Measurements from ENCODE around the gene NPFFR1.

The NPFFR1 gene

DNA sequence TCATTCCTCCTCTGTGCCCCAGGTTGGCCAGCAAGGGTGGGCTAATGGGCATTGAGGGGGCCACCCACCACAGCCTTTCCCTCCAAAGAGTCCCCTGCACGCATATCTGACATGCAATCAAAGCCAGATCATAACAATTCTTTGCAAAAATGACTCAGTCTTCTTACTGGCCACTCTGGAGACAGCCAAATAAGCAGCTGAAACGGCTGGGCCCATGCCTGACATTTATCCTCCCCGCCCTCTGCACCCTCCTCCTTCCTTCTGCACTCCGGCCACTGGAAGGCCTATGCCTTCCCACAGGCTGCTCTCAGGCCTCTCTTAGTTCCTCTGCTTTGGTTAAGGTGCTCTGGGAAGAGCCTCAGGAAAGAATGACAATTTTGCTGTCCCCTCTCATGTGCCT is 29.2 kb upstream of the NPFFR1 start:
- no peak for DNase-seq

DNA sequence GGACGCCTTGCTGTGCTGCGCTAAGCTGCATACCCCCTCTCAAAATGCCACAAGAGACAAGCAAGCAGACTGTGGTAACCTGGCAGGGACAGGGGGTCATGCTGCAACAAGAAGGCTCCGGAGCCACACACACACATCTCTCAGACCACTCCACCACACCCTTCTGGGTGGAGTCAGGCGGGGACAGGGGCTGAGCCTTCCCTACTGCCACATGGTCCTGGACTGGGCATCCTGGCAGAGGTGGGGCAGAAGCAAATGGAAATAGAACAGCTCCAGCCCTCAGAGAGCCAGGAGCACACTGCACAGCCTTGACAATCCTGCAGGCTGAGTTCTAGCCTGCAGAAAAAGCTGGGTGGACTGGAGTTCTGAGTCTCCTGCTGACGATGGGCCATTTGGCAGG is 28.4 kb upstream of the NPFFR1 start:
- DNase-seq = no peak

DNA sequence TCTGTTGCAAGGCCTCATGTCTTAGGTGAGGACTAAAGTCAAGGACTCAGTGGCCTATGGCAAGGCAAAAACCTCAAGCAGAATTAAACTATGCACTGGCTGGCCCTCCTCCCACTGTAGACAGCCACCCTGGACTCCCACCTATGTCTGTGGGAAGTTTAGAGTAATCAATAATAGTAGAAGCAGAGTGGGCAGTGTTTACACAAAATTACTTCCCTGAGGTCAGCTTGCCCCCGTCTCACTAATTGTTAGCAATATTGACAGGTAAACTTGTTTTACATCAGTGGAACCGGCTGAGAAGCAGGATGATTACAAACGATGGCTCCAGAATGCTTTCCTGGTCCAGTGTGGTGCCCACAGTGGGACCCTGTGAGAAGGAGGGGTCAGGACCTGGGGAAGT is 27.9 kb upstream of the NPFFR1 start:
- no peak for DNase-seq

DNA sequence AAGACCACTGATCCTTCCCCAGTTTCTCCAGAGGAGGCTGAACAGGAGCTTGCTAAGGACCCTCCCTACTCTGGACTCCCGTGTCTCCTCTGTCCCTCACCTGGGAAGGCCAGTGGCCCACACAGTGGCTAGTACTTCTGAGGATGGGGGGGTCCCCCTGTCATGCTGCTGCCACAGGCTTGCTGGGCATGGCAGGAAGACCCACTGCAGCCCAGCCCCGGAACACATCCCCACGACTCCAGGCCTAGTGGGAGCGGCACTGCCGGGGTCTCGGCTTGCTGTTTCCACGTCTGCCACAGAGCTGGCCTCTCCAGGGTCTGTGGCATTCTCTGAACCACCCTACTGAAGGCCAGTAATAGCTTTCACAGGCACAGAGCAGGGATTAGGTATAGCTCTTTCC is 25.9 kb upstream of the NPFFR1 start:
- DNase-seq = no peak

DNA sequence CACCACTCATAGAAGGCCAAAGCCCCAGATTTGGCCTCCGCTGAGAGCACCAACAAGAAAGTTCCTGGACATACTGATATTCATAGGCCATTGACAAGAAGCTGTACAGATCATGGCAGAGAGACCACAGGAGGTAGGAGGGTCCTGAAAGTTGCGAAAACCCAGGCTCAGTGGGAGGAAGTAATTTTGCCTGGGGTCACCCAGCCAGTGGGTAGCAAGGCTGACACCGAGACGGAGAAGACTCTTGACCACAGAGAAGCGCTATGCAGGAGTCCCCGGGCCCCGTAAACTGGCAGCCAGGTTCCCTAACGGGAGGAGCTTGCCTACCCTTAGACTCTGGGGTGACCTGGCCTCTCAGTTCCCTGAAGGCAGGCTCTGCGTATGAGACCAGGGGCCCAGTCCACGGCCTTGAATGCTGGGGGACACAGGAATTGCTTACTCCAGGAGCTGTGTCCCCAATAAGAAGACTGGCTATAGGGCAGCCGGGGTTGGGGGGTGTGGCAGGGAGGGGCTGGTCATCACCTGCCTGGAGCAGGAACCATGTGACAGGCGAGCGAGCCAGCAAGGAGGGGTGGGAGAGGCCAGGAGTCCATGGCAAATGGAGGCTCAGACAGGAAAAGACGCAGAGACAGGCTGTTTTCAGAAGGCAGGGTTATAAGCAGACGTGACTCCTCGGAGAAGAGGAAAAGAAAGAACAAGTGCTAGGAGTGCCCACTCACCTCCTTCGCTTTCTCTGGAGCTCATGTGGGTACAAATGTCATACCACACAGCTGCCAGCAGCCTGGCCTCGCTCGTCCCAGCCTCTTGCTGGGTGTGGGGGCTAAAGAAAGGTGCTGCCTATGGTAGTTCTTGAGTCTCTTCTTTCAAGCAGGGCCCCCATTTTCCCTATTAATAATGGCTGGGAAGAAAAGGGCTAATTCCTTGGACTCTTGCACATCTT is 24.6 kb upstream of the NPFFR1 start:
- DNase-seq = no peak

DNA sequence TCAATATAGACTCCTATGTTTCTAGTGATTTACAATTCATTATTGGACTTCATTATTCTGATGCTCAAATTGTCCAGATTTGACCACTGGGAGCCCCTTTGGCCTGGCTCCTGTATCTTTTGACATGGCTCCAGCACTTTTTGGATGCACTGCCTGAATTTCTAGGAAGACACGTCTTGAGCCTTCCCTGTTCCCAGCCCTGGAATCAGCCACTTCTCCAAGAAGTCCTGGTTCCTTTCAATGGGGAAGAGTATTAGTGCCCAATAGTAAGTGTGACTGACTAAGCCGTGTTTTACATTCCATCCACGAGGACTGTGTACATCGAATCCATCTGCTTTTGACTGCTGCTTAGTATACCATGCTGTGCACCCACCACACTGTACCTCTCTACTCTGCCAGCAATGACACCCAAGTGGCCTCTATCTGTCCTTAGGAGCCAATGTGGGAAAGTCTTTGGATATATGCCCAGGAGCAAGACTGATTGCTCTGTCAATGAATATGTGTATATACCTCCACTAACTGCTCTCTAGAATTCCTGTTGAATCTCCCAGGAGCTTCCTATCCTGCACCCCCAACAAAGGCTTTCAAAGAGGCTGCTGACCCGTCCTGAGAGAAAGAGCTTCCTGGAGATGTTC is 23.2 kb upstream of the NPFFR1 start:
- DNase-seq = no peak

DNA sequence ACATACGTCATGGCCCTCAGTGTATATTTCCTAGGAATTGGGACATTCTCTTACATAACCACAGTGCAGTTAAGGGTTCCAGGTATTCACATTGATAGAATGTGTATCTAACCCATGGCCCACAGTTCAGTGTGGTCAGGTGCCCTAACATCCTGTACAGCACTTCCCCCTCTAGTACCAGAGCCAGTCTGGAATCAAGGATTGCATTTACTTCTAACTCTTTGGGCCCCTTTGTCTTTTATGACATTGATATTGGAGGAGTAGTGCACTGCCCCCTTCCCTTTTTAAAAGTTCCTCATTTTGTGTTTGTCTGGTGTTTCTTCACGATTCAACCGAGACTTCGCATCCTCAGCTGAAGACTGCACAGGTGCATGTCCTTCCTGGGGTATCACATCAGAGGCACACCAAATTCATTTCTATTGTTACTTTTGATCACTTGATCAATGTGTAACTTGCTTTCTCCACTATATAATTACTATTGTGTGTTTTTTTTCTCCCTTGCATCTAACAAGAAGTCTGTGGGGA is 22.4 kb upstream of the NPFFR1 start:
- no peak for DNase-seq

DNA sequence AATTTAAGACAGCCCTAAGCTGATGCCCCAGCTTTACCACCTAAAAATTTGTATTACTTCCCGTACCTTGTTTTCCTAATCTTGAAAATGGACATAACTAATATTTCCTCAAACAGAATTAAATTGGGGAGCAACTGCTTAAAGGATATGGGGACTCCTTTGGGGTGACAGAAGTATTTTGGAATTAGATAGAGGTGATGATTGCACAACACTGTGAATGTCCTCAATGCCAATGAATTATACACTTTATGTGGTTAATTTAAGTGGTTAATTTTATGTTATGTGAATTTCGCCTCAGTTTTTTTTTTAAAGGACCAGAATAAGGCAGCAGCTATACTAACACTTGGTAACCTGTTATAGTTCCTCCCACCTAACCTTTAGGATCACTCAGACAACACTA is 19.9 kb upstream of the NPFFR1 start:
- DNase-seq = no peak

DNA sequence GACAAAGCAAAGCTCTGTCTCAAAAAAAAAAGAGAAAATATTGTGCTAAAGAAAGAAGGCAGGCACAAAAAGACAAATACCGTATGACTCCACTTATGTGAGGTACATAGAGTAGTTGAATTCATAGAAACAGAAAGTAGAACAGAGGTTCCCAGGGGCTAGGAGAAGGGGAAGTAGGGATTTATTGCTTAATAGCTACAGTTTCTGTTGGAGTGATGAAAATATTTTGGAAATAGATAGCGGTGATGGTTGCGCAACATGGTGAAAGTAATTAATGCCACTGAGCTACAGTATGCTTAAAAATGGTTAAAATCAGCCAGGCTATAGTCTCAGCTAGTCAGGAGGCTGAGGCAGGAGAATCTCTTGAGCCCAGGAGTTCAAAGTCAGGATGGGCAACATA is 18.5 kb upstream of the NPFFR1 start:
- no peak for DNase-seq

DNA sequence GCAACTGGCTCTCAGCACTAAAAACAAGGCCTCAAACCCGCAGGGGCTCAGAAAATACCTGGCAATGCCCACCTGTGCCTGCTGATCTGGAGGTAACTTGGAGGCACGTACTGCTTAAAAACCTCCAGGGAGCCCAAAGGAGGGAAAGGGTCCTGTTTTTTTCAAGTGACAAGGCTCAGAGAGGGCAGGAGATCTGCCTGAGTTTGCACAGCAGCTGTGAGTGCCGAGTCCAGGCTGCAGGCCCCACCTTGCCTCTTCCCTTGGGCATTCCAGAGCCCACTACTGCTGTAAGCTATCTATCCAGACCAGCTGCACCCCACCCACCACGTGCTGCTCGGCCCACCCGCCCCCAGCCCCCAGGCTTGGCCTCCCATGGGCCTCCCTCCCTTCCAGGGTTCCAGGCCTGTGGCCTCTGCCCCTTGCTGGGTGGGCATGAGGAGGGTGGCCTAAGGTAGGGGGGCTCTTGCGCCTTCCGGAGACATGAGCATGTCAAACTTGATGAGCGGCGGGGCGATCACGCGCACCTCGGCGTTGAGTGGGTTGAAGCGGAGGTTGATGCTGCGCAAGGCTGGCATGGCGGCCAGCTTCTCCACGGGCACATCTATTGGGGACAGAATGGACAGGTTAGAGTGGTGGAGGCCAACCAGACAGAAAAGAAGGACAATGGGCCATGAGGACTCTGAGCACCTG is 17.2 kb upstream of the NPFFR1 start:
- no peak for DNase-seq

DNA sequence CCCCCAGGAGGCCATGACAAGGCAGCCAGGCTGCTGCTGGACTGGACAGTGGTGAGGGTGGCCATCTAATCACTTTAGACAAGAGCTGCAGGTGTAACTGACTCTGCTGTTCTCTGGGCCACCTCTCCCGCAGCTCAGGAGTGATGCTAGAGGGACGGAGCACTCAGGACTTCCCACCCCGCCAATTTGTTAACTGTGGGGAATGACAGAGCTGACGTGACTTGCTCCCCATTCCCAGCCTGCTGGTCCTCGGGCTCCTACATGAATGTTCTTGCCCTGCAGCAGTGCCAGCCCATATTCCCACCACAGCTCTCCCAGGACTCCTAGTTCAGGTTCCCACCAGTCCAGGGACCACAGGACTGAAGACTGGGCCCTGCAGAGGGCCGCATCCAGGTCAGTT is 16.7 kb upstream of the NPFFR1 start:
- DNase-seq = no peak

DNA sequence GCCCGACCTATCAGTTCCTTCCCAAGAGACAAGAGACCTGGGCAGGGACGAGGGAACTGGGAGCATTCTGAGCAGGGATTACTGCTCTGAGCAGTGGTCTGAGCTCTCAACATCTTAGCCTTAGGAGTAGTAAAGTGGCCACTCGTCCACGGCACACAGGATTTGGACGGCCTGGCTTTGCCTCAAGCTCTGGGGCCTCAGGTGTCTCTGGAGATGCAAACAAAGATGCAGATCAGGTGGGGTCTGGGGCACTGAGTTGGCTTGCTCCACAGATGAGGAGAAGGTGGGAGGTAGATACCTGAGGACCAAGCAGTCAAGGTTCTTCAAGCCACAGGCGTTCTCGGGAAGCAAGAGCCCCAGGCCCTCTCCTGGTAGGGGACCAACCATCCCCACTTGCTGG is 16.1 kb upstream of the NPFFR1 start:
- DNase-seq = no peak

DNA sequence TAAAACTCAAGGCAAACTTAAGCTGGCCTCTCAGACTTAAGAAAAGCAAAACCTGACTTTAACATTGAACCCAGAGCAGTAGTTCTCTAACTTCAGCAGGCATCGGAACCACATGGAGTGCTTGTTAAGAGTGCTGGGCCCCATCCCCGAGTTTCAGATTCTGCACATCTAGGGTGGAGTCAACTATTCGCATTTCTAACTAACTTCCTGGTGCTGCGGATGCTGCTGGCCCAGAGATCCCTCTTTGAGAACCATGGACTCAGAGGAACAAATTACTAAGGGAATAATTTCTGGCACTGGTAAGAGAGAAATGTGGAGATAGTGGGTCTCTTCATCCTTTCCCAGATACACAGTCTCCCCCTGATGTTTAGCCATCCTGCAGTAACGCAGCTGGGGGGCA is 14.6 kb upstream of the NPFFR1 start:
- no peak for DNase-seq

DNA sequence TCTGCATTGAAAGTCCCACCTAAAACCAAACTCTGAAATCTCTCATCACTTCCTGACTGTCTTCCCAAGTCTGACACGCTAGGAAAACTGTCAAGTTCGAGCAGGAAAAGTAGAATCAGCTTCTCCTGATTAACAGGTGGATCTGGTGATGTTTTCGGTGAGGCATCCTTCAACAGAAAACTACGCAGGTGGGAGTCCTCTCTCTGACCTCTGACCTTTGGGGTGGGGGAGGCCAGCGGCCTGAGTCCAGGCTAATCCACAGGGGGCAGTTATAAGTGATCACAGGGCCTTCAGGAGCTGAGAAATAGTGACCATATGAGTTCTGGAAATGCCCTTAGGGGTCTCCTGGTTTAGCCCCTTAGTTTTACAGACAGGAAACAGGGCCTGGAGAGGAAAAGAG is 13.4 kb upstream of the NPFFR1 start:
- no peak for DNase-seq

DNA sequence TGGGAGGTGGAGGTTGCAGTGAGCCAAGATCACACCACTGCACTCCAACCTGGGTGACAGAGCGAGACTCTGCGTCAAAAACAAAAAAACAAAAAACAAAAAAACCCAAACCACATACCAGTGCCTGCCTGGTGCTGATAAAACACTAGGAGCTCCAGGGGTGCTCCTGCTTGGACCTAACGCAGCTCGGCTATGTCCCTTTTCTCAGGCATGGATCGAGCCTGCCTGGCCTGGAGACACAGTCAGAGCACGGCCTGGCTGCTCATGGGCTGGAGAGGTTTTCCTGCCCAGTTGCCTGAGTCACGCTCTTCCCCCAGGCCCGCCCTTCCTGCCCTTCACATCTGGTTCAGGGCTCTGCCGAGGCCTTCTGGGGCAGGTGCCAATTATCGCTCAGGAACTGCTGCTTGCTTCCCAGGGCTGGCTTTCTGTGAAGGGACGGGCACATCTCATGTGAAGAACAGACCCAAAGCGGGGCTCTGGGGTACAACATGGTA is 12.6 kb upstream of the NPFFR1 start:
- peak; percentile 11 for DNase-seq

DNA sequence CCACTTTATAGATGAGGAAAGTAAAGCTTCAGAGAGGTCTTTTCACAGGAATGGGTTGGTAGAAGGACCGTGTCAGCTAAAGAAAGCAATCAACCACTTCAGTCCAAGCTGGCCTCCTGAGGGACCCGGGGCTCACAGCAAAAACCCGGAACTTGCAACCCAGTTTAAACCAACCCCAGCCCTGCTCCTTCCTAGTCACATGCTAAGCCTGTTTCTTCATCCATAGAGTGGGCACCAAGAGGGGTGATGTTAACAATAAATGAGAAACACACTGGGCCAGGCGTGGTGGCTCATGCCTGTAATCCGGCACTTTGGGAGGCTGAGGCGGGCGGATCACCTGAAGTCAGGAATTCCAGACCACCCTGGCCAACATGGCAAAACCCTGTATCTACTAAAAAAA is 12.1 kb upstream of the NPFFR1 start:
- no peak for DNase-seq

DNA sequence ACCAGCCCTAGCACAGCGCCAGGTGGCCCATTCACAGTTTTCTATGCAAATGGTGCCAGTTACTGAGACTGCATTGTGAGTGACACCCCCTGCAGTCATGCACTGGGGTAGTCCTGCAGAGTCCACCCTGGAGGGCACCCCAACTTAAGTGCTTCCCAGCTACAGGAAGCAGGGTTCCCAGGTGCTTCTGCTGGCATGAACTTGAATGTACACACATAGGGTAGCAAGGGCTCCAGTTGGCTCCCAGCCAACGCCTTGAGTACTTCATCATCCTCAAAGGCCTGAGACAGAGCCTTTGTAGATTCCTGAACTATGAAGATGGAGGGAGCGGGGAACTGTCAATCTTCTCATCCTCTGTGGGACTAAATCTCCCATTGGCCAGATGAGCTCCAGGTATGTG is 11.5 kb upstream of the NPFFR1 start:
- no peak for DNase-seq

DNA sequence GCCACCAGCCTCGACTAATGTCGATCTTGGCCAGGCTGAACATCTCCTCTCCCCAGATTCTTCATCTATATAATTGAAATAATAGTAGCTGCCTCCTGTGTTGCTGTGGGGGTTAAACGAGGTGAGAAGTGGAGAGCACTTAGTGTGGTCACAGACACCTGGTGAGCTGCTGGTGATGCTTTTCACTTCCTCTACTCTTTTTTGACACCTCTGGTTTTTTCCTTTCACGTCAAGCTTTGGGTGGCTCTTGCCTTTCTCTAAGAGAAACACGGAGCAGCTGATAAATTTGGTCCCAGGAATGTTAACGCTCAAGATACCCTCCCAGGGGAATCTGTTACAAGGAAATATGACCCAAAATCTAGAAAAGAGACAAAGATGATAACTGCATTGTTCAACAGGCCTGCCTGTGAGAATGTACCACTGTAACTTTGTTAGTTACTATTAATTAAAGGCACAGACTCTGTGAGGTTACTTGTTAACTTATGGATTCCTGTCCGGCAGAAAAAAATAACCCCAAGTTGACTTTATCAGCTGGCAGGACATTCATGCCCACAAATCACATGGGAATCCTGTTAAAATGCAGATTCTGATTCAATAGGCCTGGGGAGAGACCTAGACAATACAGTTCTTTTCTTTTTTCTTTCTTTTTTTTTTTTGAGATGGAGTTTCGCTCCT is 9.5 kb upstream of the NPFFR1 start:
- no peak for DNase-seq

DNA sequence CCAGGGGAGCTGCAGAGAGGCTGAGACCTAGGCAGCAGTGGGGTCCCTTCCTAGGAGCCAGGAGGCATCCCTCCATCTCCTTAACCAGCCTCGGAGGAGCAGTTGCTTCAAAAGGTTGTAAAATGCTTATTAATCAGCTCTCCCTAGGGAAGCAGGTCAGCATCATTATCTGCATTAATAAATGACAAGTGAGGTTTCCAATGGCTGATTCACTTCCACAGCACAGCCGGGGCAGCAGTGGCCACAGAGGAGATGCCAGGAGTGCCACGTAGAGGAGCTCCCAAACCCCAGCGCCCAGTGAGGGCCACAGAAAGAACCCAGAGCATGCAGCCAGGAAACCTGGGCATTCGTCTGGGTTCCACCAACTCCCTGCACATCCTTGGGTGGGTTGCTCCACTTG is 8.2 kb upstream of the NPFFR1 start:
- no peak for DNase-seq

DNA sequence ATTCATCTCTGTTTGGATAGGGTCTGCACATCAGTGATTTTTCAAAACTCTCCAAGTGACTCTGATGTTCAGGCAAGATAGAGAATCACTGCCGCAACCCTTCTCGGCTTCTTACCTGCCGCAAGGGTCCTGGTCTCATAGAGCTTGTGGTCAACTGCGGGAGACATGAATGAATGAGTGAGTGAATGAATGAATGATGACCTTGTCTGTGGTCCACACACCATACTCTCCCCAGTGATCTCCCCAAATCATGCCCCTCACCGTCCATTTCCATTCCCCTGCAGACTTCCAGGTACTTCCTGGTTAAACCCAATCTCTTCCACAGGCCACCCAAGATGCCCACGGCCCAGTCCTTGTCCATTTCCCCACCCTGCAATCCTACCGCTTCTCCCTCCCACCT is 5.9 kb upstream of the NPFFR1 start:
- DNase-seq = no peak

DNA sequence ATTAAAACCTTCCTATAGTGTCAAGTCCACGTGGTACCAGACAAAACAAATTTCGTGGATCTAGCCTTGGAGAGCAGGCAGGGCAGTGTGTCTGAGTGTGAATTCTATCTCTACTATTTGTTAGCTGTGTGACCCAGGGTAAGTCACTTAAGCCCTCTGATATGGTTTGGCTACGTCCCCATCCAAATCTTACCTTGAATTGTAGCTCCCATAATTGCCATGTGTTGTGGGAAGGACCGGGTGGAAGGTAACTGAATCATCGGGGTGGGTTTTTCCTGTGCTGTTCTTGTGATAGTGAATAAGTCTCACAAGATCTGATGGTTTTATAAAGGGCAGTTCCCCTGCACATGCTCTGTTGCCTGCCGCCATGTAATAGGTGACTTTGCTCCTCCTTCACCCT is 2.8 kb upstream of the NPFFR1 start:
- DNase-seq = no peak

DNA sequence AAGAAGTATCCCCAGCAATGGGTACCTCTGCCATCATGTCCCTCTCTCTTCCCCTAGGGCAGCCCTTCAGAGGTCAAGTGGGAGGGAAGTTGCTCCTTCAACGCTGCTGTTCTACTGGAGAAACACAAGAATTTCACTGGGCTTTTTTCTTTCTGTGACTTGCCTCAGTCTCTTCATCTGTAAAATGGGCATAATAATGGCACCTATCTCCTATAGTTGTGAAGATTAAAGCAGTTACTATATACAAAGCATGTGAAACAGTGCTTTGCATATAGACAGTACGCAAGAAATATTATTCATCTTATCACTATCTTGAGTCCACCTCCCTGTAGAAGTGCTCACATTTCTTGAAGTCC is 1.6 kb upstream of the NPFFR1 start:
- no peak for DNase-seq
